ENCODE data around the gene SH2B3.

- no peak for TF ChIP-seq CTCF (IDR thresholded peaks at IDR 0.05)
- no peak for TF ChIP-seq EZH2 (IDR thresholded peaks at IDR 0.05; ENCODE audit: borderline replicate concordance, insufficient read depth, low read depth, low read length, poor library complexity, severe bottlenecking)
Measured at GRCh38 chr12:111401167-111401605, 4.5 kb upstream of the SH2B3 start.
